B cell (primary cell): ENCODE data around the gene FOXD4. TPM values are rescaled to one million over a fixed set of nuclear protein-coding genes. Genes with fewer than 3 reads are reported as not detected.
A peak's percentile ranks its signal among the peaks of the same experiment; 100 is the strongest.
"Not testable (repeated sequence)": the region's sequence is repeated elsewhere in the genome, so short reads cannot be mapped to it uniquely, and the experiment has no call there.

Experiments
- ATAC-seq: fragments of 200-7000 bp; cut with Tn5 transposase; one replicate; pipeline ENCODE4 v1.10.0; 2021; ENCODE audit warnings: low read depth, mild to moderate bottlenecking, moderate number of reproducible peaks, moderate library complexity
- CTCF ChIA-PET: fragments of 350-600 bp; sonication (Branson Sonifier 250); formaldehyde crosslinking; loops from one replicate; lab custom pipeline; 2021; ENCODE audit warnings: antibody characterized with exemption, inconsistent platforms; lab: Charles Lee
- POLR2A ChIA-PET: fragments of 350-600 bp; sonication (Branson Sonifier 250); formaldehyde crosslinking; loops from one replicate; lab custom pipeline; 2021; ENCODE audit warnings: antibody characterized with exemption; lab: Charles Lee
- DNase-seq: peaks from one replicate; pipeline ENCODE4 v3.0.0; 2013
- H2AFZ ChIP-seq: 2 replicates; pipeline ENCODE4 v1.6.1; 2012; ENCODE audit warnings: mild to moderate bottlenecking, low read depth, low read length; ENCODE audit not compliant: insufficient read depth, poor library complexity, severe bottlenecking
- H3K27ac ChIP-seq, 2 donors: 1 replicate in 1 of 2; 2 replicates in 1 of 2; pipeline ENCODE4 v1.5.1; 2012 to 2013; ENCODE audit warnings: low read length in 2 of 2, mild to moderate bottlenecking in 2 of 2, moderate library complexity in 1 of 2
- H3K27me3 ChIP-seq, 4 experiments: fragments of 200-600 bp in 1 of 4; sonication (generic) in 1 of 4; replicated peaks in 1 of 4; 1 replicate in 2 of 4; 2 replicates in 2 of 4; pipeline versions ENCODE4 v1.6.1 to v1.7.0; 2013 to 2016; ENCODE audit warnings: low read length in 3 of 4, mild to moderate bottlenecking in 2 of 4, mixed read lengths in 1 of 4, moderate library complexity in 1 of 4; ENCODE audit not compliant: insufficient read depth in 4 of 4, control insufficient read depth in 3 of 4; ENCODE audit errors: control extremely low read depth in 1 of 4
- H3K36me3 ChIP-seq, 2 experiments: replicated peaks in 1 of 2; 1 replicate in 1 of 2; 2 replicates in 1 of 2; pipeline versions ENCODE4 v1.6.1 to v1.7.1; 2013; ENCODE audit warnings: low read length in 1 of 2; ENCODE audit not compliant: insufficient read depth in 2 of 2, control insufficient read depth in 1 of 2; ENCODE audit errors: control extremely low read depth in 1 of 2, extremely low read depth in 1 of 2
- H3K4me1 ChIP-seq, 2 donors: fragments of 200-600 bp in 1 of 2; sonication (generic) in 1 of 2; 1 replicate in 1 of 2; 2 replicates in 1 of 2; pipeline versions ENCODE4 v1.5.1 to v1.6.1; 2013 to 2017; ENCODE audit warnings: low read length in 2 of 2; ENCODE audit not compliant: control insufficient read depth in 2 of 2, insufficient read depth in 2 of 2
- H3K4me2 ChIP-seq: replicated peaks from 2 replicates; pipeline ENCODE3; 2012; ENCODE audit warnings: mild to moderate bottlenecking, low read depth, low read length; ENCODE audit not compliant: poor library complexity, severe bottlenecking
- H3K4me3 ChIP-seq, 5 experiments: fragments of 200-600 bp in 1 of 5; sonication (generic) in 1 of 5; 1 replicate in 3 of 5; 2 replicates in 2 of 5; pipeline versions ENCODE4 v1.5.1 to v1.7.0; 2011 to 2016; ENCODE audit warnings: low read length in 4 of 5, mild to moderate bottlenecking in 4 of 5, low read depth in 2 of 5, control low read depth in 1 of 5, moderate library complexity in 1 of 5; ENCODE audit not compliant: insufficient read depth in 1 of 5; ENCODE audit errors: control extremely low read depth in 1 of 5, extremely low read depth in 1 of 5
- H3K79me2 ChIP-seq: fragments of 200-600 bp; sonication (generic); one replicate; pipeline ENCODE4 v1.6.0; 2016; ENCODE audit warnings: low read length; ENCODE audit not compliant: control insufficient read depth, insufficient read depth
- H3K9ac ChIP-seq: fragments of 200-600 bp; sonication (generic); 2 replicates; pipeline ENCODE4 v1.6.1; 2017; ENCODE audit warnings: mild to moderate bottlenecking, low read length, moderate library complexity
- H3K9me3 ChIP-seq, 3 donors: one replicate each; pipeline versions ENCODE4 v1.6.1 to v1.7.1; 2013; ENCODE audit warnings: low read length in 2 of 3; ENCODE audit not compliant: control insufficient read depth in 2 of 3, insufficient read depth in 1 of 3; ENCODE audit errors: control extremely low read depth in 1 of 3
- H4K20me1 ChIP-seq: 2 replicates; pipeline ENCODE4 v1.6.0; 2012; ENCODE audit warnings: mild to moderate bottlenecking, low read length; ENCODE audit not compliant: insufficient read depth, control insufficient read depth, poor library complexity, severe bottlenecking
- H3K27ac Mint-ChIP-seq: one replicate; pipeline ENCODE4 v1.8.0; 2021; ENCODE audit warnings: mixed read lengths
- H3K27me3 Mint-ChIP-seq: one replicate; pipeline ENCODE4 v1.8.0; 2021; ENCODE audit warnings: mixed read lengths
- H3K4me1 Mint-ChIP-seq: one replicate; pipeline ENCODE4 v1.8.0; 2021; ENCODE audit warnings: mixed read lengths
- H3K4me3 Mint-ChIP-seq: one replicate; pipeline ENCODE4 v1.8.0; 2021; ENCODE audit warnings: mixed read lengths
- H3K9me3 Mint-ChIP-seq: one replicate; pipeline ENCODE4 v1.8.0; 2022; ENCODE audit warnings: mixed read lengths; ENCODE audit not compliant: insufficient read depth
- WGBS: methylation state at CpG from one replicate; pipeline ENCODE4 v1.1.5; 2013; ENCODE audit warnings: missing lambda C conversion rate; ENCODE audit not compliant: insufficient coverage; 5-methylcytosine and 5-hydroxymethylcytosine counted together
- intact Hi-C: fragments of 100-400 bp; cut with micrococcal nuclease; formaldehyde crosslinking; loops from one replicate; pipeline ENCODE4 v1.10.0; 2022
- polyA plus RNA-seq: library from polyadenylated mRNA; depleted of rRNA; stranded (reverse); fragments of >200 nt; gene quantifications from 2 replicates; pipeline ENCODE4 v1.2.3, GENCODE V29; 2012
- total RNA-seq, 2 donors: library from RNA; stranded (reverse); fragments of 120-200 nt in 1 of 2; gene quantifications; 1 replicate in 1 of 2; 2 replicates in 1 of 2; pipeline versions ENCODE4 v1.2.3 to v1.2.4, GENCODE V29; 2013 to 2022
- TF ChIP-seq, protein P1 (sequence below): fragments of 200-600 bp; IDR thresholded peaks from one replicate; pipeline ENCODE4 v1.8.0; 2022; ENCODE audit warnings: antibody characterized with exemption, mild to moderate bottlenecking

Gene FOXD4
- total and polyA plus RNA-seq, 2 donors (not counting 1 experiment from before 2014, with no cell fraction given): 0.18 to 0.89 TPM

DNA sequence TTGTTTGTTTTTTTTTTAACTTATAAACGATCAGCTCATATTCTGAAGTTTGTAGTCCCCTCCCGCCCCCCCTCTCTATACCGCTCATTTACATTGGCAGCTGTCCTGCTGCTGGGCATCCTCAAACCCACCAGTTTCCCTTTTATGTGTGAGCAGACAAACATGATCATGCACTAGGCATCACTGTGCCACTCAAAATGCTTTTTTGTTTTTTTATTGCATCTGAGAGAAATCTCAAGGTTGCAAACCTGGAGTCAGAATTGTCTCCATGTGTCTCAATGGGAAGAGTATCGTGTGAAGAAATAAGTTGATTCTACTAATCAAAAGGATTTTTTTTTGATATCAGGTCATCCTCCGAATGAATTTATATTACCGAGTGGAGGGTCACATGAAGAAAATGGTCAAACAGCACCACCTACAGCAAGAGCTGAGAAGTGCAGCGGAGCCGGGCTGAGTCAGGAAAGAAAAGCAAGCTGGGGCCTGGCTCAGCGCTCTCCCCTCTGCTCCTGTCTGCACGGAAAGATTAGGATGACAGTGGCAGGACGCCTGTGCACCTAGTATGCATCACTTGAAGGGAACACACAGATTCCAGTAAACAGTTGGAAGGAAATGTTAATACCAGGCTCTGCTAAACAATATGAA lies 29.7 kb downstream of the FOXD4 start:
- no CpG with 5 or more reads among the region's 11 CpGs for WGBS
- intact Hi-C loops, H3K4me1 ChIP-seq, H3K4me1 Mint-ChIP-seq, H3K36me3 ChIP-seq, H3K27me3 ChIP-seq, H3K4me3 Mint-ChIP-seq, H3K27ac ChIP-seq, H3K27ac Mint-ChIP-seq, DNase-seq, H3K9ac ChIP-seq, H3K4me2 ChIP-seq, H3K9me3 ChIP-seq, H4K20me1 ChIP-seq, H3K79me2 ChIP-seq, H3K4me3 ChIP-seq, H2AFZ ChIP-seq, POLR2A ChIA-PET, H3K27me3 Mint-ChIP-seq, H3K9me3 Mint-ChIP-seq, CTCF ChIA-PET: not testable (repeated sequence)
- TF ChIP-seq, protein P1, sequence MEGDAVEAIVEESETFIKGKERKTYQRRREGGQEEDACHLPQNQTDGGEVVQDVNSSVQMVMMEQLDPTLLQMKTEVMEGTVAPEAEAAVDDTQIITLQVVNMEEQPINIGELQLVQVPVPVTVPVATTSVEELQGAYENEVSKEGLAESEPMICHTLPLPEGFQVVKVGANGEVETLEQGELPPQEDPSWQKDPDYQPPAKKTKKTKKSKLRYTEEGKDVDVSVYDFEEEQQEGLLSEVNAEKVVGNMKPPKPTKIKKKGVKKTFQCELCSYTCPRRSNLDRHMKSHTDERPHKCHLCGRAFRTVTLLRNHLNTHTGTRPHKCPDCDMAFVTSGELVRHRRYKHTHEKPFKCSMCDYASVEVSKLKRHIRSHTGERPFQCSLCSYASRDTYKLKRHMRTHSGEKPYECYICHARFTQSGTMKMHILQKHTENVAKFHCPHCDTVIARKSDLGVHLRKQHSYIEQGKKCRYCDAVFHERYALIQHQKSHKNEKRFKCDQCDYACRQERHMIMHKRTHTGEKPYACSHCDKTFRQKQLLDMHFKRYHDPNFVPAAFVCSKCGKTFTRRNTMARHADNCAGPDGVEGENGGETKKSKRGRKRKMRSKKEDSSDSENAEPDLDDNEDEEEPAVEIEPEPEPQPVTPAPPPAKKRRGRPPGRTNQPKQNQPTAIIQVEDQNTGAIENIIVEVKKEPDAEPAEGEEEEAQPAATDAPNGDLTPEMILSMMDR: peak; percentile 31
- ATAC-seq: peak; percentile 85

DNA sequence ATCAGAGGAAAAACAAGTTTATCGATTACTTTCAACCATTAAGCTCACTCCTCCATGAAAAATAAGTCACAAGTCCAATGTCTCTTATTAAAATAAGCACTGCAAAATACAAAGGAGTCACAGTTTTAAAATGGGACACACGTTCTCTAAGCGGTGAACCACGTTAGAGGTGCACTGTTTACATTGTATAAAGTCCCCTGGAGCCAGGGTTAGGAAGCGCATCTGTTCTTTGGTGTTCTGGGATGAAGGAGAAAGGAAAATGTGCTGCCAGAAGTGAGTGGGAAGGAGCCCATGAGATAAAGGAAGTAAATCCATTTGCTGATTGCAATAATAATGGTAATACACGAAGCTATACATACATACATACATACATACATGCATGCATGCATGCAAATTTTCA lies 30.4 kb downstream of the FOXD4 start:
- H3K27ac ChIP-seq, H2AFZ ChIP-seq, H3K79me2 ChIP-seq, CTCF ChIA-PET, H3K4me1 ChIP-seq, H3K4me2 ChIP-seq, H3K4me3 Mint-ChIP-seq, H3K9me3 Mint-ChIP-seq, H3K36me3 ChIP-seq, H3K9ac ChIP-seq, ATAC-seq, H3K4me3 ChIP-seq, H3K4me1 Mint-ChIP-seq, H3K9me3 ChIP-seq, intact Hi-C loops, H3K27me3 Mint-ChIP-seq, H4K20me1 ChIP-seq, DNase-seq, H3K27me3 ChIP-seq, POLR2A ChIA-PET, H3K27ac Mint-ChIP-seq: not testable (repeated sequence)
- no CpG with 5 or more reads among the region's 6 CpGs for WGBS

DNA sequence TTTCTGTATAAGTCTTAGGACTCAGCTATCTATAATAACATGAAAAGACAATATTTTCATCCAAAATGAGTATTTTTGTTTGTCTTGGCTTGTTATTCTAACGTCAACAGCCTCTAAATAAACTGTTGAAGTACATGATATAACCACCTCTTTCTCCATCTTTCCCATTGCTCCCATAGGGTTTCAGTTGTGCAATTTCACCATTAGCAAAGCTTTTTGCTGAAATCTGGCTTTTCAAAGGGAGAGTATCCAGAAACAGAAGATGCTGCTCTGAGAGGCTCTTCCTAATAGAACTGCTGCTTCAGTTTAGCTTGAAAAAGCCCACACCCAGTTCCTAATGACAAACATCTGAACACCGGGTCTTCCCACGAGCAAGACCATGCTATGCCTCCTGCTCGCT lies 31.1 kb downstream of the FOXD4 start:
- H3K9me3 Mint-ChIP-seq, H4K20me1 ChIP-seq, H3K36me3 ChIP-seq, H3K4me3 ChIP-seq, H3K4me1 ChIP-seq, CTCF ChIA-PET, H3K79me2 ChIP-seq, H3K9me3 ChIP-seq, H3K27me3 ChIP-seq, H3K27ac ChIP-seq, DNase-seq, intact Hi-C loops, H3K9ac ChIP-seq, H3K4me2 ChIP-seq, H2AFZ ChIP-seq, H3K27me3 Mint-ChIP-seq, H3K4me3 Mint-ChIP-seq, H3K27ac Mint-ChIP-seq, POLR2A ChIA-PET, ATAC-seq, H3K4me1 Mint-ChIP-seq: not testable (repeated sequence)
- no CpG with 5 or more reads among the region's 4 CpGs for WGBS
